Mesendoderm (in vitro differentiated cells): ENCODE measurements around the gene RASAL1.

Source experiments
- DNase-seq: peaks from one replicate; pipeline ENCODE4 v3.0.0; 2013
- H2AK5ac ChIP-seq: 2 replicates; pipeline ENCODE4 v1.6.1; 2013; ENCODE audit warnings: low read length, inconsistent platforms
- H2BK120ac ChIP-seq: 2 replicates; pipeline ENCODE4 v1.6.1; 2013; ENCODE audit warnings: low read depth, mild to moderate bottlenecking, low read length, moderate library complexity, mixed read lengths
- H2BK15ac ChIP-seq: replicated peaks from 2 replicates; pipeline ENCODE4 v1.6.1; 2013; ENCODE audit warnings: low read depth, mild to moderate bottlenecking, moderate library complexity
- H2BK5ac ChIP-seq: 2 replicates; pipeline ENCODE4 v1.6.1; 2013; ENCODE audit warnings: low read length, inconsistent platforms
- H3K18ac ChIP-seq: 2 replicates; pipeline ENCODE4 v1.6.1; 2013; ENCODE audit warnings: mild to moderate bottlenecking, low read length, mixed read lengths
- H3K23ac ChIP-seq: one replicate; pipeline ENCODE4 v1.6.1; 2013; ENCODE audit warnings: low read length
- H3K27ac ChIP-seq: 2 replicates; pipeline ENCODE4 v1.5.1; 2013; ENCODE audit warnings: low read depth, mild to moderate bottlenecking, inconsistent platforms, low read length, moderate library complexity
- H3K27me3 ChIP-seq: 2 replicates; pipeline ENCODE4 v1.6.1; 2013; ENCODE audit warnings: low read length, control low read depth, mild to moderate bottlenecking, inconsistent platforms; ENCODE audit not compliant: insufficient read depth, poor library complexity
- H3K36me3 ChIP-seq: 2 replicates; pipeline ENCODE4 v1.6.1; 2013; ENCODE audit warnings: low read length, inconsistent platforms; ENCODE audit not compliant: control insufficient read depth, insufficient read depth
- H3K4ac ChIP-seq: one replicate; pipeline ENCODE4 v1.6.1; 2013; ENCODE audit warnings: low read depth, mild to moderate bottlenecking, low read length, moderate library complexity
- H3K4me1 ChIP-seq: 2 replicates; pipeline ENCODE4 v1.6.1; 2013; ENCODE audit warnings: low read depth, low read length, inconsistent platforms; ENCODE audit not compliant: control insufficient read depth
- H3K4me2 ChIP-seq: 2 replicates; pipeline ENCODE4 v1.6.1; 2013; ENCODE audit warnings: low read length
- H3K4me3 ChIP-seq: 2 replicates; pipeline ENCODE4 v1.5.1; 2013; ENCODE audit warnings: mild to moderate bottlenecking, low read length
- H3K56ac ChIP-seq: one replicate; pipeline ENCODE4 v1.6.1; 2013; ENCODE audit warnings: low read length
- H3K79me1 ChIP-seq: 2 replicates; pipeline ENCODE4 v1.6.1; 2013; ENCODE audit warnings: low read length, inconsistent platforms
- H3K79me2 ChIP-seq: 2 replicates; pipeline ENCODE4 v1.6.1; 2013; ENCODE audit warnings: mild to moderate bottlenecking, low read length; ENCODE audit not compliant: control insufficient read depth, insufficient read depth
- H3K9ac ChIP-seq: 2 replicates; pipeline ENCODE4 v1.6.1; 2013; ENCODE audit warnings: low read length, inconsistent platforms
- H4K5ac ChIP-seq: one replicate; pipeline ENCODE4 v1.6.1; 2013; ENCODE audit warnings: low read length
- H4K8ac ChIP-seq: one replicate; pipeline ENCODE4 v1.6.1; 2013; ENCODE audit warnings: low read depth, mild to moderate bottlenecking, control low read depth, low read length, moderate library complexity
- WGBS: extraction: QIAGEN DNeasy Blood & Tissue Kit; methylation state at CpG from one replicate; pipeline ENCODE4 v1.1.7; 2013; ENCODE audit warnings: low lambda C conversion rate, missing lambda C conversion rate; ENCODE audit not compliant: insufficient coverage; ENCODE audit errors: extremely low coverage; 5-methylcytosine and 5-hydroxymethylcytosine counted together

The RASAL1 gene

DNA sequence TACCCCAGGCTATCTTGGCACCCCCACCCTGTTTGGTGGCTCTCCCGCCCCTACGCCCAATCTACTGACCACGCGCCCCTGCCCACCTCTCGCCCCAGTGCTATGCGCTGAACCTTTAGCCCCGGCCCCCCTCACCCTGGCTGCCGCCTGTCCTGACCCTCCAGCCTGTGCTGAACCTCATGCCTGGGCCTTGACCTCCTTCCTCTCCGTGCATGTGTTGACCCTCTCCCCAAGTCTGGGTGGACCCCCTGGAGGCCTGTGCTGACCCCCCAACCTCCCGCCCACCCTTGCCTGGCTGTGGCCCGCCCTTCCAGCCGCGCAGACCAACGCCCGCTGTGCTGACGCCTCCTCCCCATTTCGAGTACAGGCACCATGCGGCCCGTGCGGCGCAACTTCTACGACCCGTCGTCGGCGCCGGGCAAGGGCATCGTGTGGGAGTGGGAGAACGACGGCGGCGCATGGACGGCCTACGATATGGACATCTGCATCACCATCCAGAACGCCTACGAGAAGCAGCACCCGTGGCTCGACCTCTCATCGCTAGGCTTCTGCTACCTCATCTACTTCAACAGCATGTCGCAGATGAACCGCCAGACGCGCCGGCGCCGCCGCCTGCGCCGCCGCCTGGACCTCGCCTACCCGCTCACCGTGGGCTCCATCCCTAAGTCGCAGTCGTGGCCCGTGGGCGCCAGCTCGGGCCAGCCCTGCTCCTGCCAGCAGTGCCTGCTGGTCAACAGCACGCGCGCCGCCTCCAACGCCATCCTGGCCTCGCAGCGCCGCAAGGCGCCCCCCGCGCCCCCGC, 58.3 kb downstream of the RASAL1 start:
- peaks cover 2% of the 10 kb centered on the region for H3K27me3 ChIP-seq
- H3K23ac ChIP-seq: no peak overlapping the region
- no CpG with 5 or more reads among the region's 70 CpGs for WGBS
- no peak overlapping the region for H4K5ac ChIP-seq
- H3K56ac ChIP-seq: peak overlapping the region; percentile 64
- H3K27ac ChIP-seq: no peak overlapping the region
- H3K79me1 ChIP-seq: no peaks in the 10 kb centered on the region
- peak overlapping the region; percentile 71 for H3K4me2 ChIP-seq
- no peak overlapping the region for H2AK5ac ChIP-seq
- H3K4ac ChIP-seq: no peak overlapping the region
- DNase-seq: peak; percentile 51
- no peaks in the 10 kb centered on the region for H3K36me3 ChIP-seq
- no peaks in the 10 kb centered on the region for H3K79me2 ChIP-seq
- H2BK5ac ChIP-seq: no peak overlapping the region
- no peak overlapping the region for H4K8ac ChIP-seq
- H2BK120ac ChIP-seq: no peak overlapping the region
- H2BK15ac ChIP-seq: no peak overlapping the region
- H3K4me3 ChIP-seq: no peak overlapping the region
- no peak overlapping the region for H3K9ac ChIP-seq
- no peak overlapping the region for H3K18ac ChIP-seq
- H3K4me1 ChIP-seq: no peaks in the 10 kb centered on the region

DNA sequence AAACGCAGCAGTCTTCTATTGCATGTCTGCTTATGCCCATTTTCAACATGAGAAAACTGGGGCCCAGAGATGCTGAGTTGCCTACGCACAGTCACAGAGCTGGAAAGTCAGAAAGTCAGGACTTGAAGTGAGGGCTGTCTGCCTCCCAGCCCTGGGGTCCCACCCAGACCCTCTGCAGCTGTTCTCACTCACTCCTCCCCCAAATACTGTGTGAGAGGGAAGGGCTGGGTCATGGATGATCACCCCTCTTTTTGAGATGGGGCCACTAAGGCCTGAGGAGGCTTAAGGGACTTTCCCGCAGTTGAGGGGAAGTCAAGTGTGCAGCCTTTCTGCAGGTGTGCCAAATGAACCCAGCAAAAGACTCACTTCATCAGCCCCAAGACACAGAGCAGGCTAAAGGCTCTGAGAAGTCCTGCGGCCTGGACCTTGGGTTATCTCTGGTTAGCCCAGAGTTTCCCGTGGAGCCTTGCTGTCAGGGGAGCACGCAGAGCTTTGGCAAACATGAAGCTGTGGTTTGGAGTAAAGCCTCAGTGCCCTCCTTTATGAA, 60.4 kb downstream of the RASAL1 start:
- H3K27me3 ChIP-seq: peaks cover 2% of the 10 kb centered on the region
- WGBS: no CpG with 5 or more reads among the region's 6 CpGs
- H3K4ac ChIP-seq: no peak overlapping the region
- H3K27ac ChIP-seq: no peak overlapping the region
- no peak overlapping the region for H2BK5ac ChIP-seq
- H3K56ac ChIP-seq: no peak overlapping the region
- no peak overlapping the region for H2AK5ac ChIP-seq
- H3K4me3 ChIP-seq: no peak overlapping the region
- H3K36me3 ChIP-seq: no peaks in the 10 kb centered on the region
- no peak overlapping the region for H3K18ac ChIP-seq
- H3K9ac ChIP-seq: no peak overlapping the region
- no peaks in the 10 kb centered on the region for H3K79me1 ChIP-seq
- H3K4me1 ChIP-seq: no peaks in the 10 kb centered on the region
- H2BK15ac ChIP-seq: no peak overlapping the region
- no peaks in the 10 kb centered on the region for H3K79me2 ChIP-seq
- H4K8ac ChIP-seq: no peak overlapping the region
- no peak overlapping the region for H3K4me2 ChIP-seq
- H2BK120ac ChIP-seq: no peak overlapping the region
- H3K23ac ChIP-seq: no peak overlapping the region
- H4K5ac ChIP-seq: no peak overlapping the region
- no peak for DNase-seq

DNA sequence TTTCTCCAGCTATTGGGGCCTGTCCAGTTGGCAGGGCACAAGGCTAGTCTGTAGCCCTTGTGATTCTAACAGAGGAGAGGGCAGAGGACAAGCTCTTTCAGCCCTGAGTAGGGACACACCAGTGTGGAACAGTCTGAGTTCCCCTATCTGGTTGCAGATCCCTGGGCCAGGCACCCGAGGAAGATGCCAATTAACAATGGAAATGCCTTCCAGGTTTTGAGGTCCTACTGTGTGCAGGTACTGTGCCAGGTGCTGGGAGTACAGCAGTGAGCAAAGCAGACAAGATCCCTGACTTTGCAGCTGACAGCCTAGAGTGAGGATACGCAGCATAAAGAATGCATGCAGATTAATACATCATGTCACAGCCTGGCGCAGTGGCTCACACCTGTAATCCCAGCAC, 62.0 kb downstream of the RASAL1 start:
- DNase-seq: no peak
- no peak overlapping the region for H4K8ac ChIP-seq
- no CpG with 5 or more reads among the region's 3 CpGs for WGBS

DNA sequence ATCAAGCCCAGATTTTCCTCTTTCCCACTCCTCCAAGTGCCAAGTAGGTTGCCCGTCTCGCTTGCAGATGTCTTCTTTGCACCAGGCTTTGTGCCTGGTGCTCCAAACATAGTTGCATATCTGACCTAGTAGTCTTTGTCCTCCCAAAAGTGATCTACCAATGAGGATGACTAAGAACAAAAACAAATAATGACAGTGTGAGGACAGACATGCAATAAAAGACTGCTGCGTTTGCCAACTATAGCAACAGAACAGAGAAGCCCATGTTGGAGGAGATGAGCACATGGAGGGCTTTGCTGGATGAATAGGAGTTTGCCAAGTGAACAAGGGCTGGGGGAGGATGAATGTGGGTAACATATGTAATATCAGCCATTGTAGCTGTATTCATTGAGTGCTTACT, 63.4 kb downstream of the RASAL1 start:
- no peaks in the 10 kb centered on the region for H3K36me3 ChIP-seq
- WGBS: no CpG with 5 or more reads among the region's 3 CpGs
- H4K5ac ChIP-seq: no peak overlapping the region
- no peak overlapping the region for H4K8ac ChIP-seq
- H3K4me3 ChIP-seq: no peak overlapping the region
- no peak overlapping the region for H2BK15ac ChIP-seq
- no peak overlapping the region for H3K4me2 ChIP-seq
- no peak overlapping the region for H2AK5ac ChIP-seq
- no peak for DNase-seq
- no peaks in the 10 kb centered on the region for H3K79me1 ChIP-seq
- H2BK5ac ChIP-seq: no peak overlapping the region
- H3K27me3 ChIP-seq: no peaks in the 10 kb centered on the region
- no peak overlapping the region for H3K18ac ChIP-seq
- no peak overlapping the region for H3K23ac ChIP-seq
- no peak overlapping the region for H3K9ac ChIP-seq
- no peaks in the 10 kb centered on the region for H3K79me2 ChIP-seq
- H3K4me1 ChIP-seq: no peaks in the 10 kb centered on the region
- H3K27ac ChIP-seq: no peak overlapping the region
- H2BK120ac ChIP-seq: no peak overlapping the region
- no peak overlapping the region for H3K56ac ChIP-seq
- H3K4ac ChIP-seq: no peak overlapping the region

More for the DNA sequence above, 62.0 kb downstream of the RASAL1 start:
- no peaks in the 10 kb centered on the region for H3K79me2 ChIP-seq
- no peak overlapping the region for H2AK5ac ChIP-seq
- H3K23ac ChIP-seq: no peak overlapping the region
- no peak overlapping the region for H3K27ac ChIP-seq
- H3K4me1 ChIP-seq: no peaks in the 10 kb centered on the region
- H3K79me1 ChIP-seq: no peaks in the 10 kb centered on the region
- H3K9ac ChIP-seq: no peak overlapping the region
- no peak overlapping the region for H3K56ac ChIP-seq
- no peak overlapping the region for H4K5ac ChIP-seq
- peaks cover 2% of the 10 kb centered on the region for H3K27me3 ChIP-seq
- no peak overlapping the region for H3K18ac ChIP-seq
- no peak overlapping the region for H3K4me2 ChIP-seq
- H2BK15ac ChIP-seq: no peak overlapping the region
- H3K36me3 ChIP-seq: no peaks in the 10 kb centered on the region
- no peak overlapping the region for H3K4me3 ChIP-seq
- no peak overlapping the region for H3K4ac ChIP-seq
- H2BK120ac ChIP-seq: no peak overlapping the region
- H2BK5ac ChIP-seq: no peak overlapping the region

DNA sequence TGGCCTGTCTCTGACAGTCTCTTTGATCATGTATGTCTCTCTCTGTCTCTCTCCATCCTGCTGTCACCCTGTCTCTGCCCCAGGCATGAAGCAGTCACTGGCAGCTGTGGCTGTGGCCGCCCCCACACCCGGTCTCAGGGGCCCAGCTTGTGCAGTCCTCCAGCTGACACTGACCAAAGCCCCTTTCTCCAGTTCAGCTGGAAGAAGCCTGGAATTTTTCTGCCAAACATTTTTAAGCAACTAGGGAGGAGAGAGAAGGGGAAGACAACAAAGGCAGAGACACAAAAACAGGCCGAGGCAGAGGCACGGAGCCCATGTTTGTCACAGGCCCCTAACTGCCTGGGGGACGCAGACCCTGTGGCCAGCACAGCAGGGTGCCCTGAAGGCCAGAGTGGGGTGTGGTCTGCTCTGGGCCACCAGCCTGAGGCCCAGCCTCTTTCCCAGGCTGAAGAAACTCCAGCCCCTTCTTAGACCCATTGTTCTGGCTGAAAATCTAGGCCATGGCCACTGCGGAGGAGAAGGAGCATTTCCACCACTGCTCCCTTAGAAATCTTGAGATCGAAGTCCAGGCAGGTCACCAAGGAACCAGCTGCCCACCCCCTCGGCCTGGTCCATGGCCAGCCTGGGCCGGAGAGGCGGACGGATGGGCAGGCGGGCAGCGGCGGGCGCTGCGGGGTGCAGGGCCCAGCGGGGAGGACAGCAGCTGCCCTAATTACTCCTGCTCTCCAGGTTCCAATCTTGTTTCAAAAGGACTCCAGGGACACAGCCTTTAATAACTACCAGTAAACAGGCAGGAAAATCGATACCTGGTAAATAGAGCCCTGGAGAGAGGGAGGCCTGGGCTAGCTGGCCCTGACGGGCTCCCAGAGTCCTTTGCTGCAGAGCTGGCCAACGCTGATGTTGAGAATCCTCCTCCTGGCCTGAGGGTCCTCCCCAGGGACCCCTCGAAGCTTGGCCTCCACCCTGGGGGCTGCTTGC, 64.1 kb downstream of the RASAL1 start:
- Histone ChIP-seq H3K27me3 (no peaks in the 10 kb centered on the region), H2AK5ac (no peak overlapping the region), H3K79me2 (no peaks in the 10 kb centered on the region), H3K56ac (no peak overlapping the region), H3K4me2 (no peak overlapping the region), H2BK120ac (no peak overlapping the region), H3K4ac (no peak overlapping the region), H4K5ac (no peak overlapping the region), H4K8ac (no peak overlapping the region), H2BK15ac (no peak overlapping the region), H3K27ac (no peak overlapping the region), H3K23ac (no peak overlapping the region), H3K36me3 (no peaks in the 10 kb centered on the region), H3K4me3 (no peak overlapping the region), H3K4me1 (no peaks in the 10 kb centered on the region), H2BK5ac (no peak overlapping the region), H3K79me1 (no peaks in the 10 kb centered on the region), H3K18ac (no peak overlapping the region), H3K9ac (no peak overlapping the region)
- WGBS: no CpG with 5 or more reads among the region's 21 CpGs
- DNase-seq: no peak
